Brain microvascular endothelial cell (primary cell): ENCODE results near the gene TNK1.
"Not testable (repeated sequence)": the region's sequence is repeated elsewhere in the genome, so short reads cannot be mapped to it uniquely, and the experiment has no call there.

ENCODE experiments used
- DNase-seq: peaks from one replicate; pipeline ENCODE4 v3.0.0-alpha.2; 2020
- H3K27ac ChIP-seq: fragments of 250-450 bp; sonication (Bioruptor Pico); 2 replicates; pipeline ENCODE4 v1.5.1; 2020; ENCODE audit warnings: mild to moderate bottlenecking, moderate library complexity
- H3K27me3 ChIP-seq: fragments of 250-450 bp; sonication (Bioruptor Pico); replicated peaks from 2 replicates; pipeline ENCODE4 v1.5.1; 2020; ENCODE audit warnings: mild to moderate bottlenecking
- H3K36me3 ChIP-seq: fragments of 250-450 bp; sonication (Bioruptor Pico); replicated peaks from 2 replicates; pipeline ENCODE4 v1.5.1; 2020; ENCODE audit warnings: mild to moderate bottlenecking
- H3K4me3 ChIP-seq: 2 replicates; pipeline ENCODE4 v1.5.1; 2011; ENCODE audit warnings: low read depth, mild to moderate bottlenecking, control low read depth, low read length, moderate library complexity
- in situ Hi-C: cut with HindIII; loops from 2 replicates; pipeline ENCODE4 v1.10.0; 2017; ENCODE audit warnings: low sequenced_read_pairs, low pct_ligation_motif_present
- TF ChIP-seq, protein P1 (sequence below): IDR thresholded peaks from 2 replicates; pipeline ENCODE4 v1.5.1; 2011; ENCODE audit warnings: low read depth, mild to moderate bottlenecking, moderate library complexity, low read length, control low read depth, inconsistent platforms; ENCODE audit errors: missing control alignments

The TNK1 gene

DNA sequence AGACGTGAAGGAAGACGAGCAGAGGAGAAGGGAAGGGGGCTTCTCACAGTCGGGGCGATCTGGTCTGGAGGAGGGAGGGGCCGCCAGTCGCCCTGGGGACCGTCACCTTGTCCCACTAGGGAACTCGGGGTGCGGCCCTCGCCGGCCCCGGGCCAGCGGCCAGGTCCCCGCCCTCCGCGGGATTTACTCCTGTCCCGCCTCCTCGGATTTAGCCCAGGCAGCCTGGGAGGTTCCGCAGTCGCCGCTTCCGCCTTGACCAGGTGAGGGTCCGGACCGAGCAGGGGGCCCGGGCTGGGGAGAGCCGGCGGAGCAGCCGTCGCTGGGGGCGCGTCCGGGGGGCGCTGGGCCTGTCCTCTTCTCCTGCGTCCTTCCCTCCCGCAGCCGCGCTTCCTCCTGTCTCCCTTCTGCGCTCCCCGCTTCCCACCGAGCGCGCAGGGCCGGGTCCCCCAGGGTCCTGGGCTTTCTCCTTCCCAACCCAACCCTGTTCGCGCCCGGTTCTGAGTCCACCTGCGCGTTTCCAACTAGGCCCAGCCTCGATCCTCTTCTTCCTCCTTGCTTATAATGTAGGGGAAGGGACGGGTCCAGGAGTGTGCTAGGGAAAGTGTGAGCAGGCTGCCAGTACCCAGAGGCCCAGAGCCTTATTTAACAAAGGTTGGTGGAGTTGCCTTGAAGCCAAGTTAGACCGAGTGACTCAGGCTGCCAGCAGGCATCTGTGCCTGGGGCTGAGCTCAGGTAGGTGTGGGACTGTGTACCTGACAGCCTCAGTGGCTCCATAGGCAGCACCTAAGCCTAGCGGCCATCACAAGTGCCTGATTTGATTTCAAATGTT is at the start of gene TNK1:
TSS of gene TNK1 (plus strand) at position 235 of the 829 bp plus-strand sequence. CDS start 1,838 bp downstream, outside the sequence.
- in situ Hi-C loops = no loop called here
- Histone ChIP-seq H3K27ac (no peak within 1 kb of the TSS), H3K36me3 (no peaks in the 10 kb centered on the region), H3K27me3 (peaks cover 20% of the 10 kb centered on the region), H3K4me3 (no peak within 1 kb of the TSS)
- DNase-seq = no peak
- TF ChIP-seq, protein P1, sequence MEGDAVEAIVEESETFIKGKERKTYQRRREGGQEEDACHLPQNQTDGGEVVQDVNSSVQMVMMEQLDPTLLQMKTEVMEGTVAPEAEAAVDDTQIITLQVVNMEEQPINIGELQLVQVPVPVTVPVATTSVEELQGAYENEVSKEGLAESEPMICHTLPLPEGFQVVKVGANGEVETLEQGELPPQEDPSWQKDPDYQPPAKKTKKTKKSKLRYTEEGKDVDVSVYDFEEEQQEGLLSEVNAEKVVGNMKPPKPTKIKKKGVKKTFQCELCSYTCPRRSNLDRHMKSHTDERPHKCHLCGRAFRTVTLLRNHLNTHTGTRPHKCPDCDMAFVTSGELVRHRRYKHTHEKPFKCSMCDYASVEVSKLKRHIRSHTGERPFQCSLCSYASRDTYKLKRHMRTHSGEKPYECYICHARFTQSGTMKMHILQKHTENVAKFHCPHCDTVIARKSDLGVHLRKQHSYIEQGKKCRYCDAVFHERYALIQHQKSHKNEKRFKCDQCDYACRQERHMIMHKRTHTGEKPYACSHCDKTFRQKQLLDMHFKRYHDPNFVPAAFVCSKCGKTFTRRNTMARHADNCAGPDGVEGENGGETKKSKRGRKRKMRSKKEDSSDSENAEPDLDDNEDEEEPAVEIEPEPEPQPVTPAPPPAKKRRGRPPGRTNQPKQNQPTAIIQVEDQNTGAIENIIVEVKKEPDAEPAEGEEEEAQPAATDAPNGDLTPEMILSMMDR = no peak

DNA sequence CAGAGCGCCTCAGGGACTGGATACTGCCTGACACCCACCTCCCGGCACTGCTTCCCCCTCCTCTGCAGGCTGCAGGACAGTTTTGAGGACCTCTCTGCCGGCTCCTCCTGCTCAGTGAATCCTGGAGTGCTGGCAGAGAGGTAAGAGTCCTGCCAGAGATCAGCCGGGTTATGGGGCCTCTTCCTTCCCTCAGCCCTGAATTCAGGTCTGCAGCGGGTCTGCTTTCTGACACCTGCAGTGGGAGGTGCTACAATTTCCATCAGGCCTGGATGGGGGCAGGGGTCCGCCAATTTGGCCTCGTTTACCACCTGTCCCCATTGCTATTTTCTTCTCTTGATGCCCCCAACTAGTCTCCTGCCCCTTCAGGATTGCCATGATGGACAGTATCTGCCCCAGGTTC is 48.8 kb upstream of the TNK1 start:
- TF ChIP-seq, protein P1 = no peak
- no peak overlapping the region for H3K4me3 ChIP-seq
- H3K27me3 ChIP-seq = no peaks in the 10 kb centered on the region
- in situ Hi-C loops = no loop called here
- DNase-seq = no peak
- H3K36me3 ChIP-seq = no peaks in the 10 kb centered on the region
- H3K27ac ChIP-seq = no peak overlapping the region

DNA sequence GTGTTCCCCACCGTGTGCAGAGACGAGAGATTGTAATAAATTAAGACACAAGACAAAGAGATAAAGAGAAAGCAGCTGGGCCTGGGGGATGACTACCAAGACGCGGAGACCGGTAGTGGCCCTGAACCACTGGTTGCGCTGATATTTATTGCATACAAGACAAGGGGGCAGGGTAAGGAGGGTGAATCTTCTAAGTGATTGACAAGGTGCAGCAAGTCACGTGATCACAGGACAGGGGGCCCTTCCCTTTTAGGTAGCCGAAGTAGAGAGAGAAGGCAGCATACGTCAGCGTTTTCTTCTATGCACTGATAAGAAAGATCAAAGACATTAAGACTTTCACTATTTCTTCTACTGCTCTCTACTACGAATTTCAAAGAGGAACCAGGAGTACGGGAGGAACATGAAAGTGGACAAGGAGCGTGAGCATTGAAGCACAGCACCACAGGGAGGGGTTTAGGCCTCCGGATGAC is 48.3 kb upstream of the TNK1 start:
- in situ Hi-C loops, H3K27me3 ChIP-seq, H3K4me3 ChIP-seq, H3K36me3 ChIP-seq, DNase-seq, H3K27ac ChIP-seq: not testable (repeated sequence)

DNA sequence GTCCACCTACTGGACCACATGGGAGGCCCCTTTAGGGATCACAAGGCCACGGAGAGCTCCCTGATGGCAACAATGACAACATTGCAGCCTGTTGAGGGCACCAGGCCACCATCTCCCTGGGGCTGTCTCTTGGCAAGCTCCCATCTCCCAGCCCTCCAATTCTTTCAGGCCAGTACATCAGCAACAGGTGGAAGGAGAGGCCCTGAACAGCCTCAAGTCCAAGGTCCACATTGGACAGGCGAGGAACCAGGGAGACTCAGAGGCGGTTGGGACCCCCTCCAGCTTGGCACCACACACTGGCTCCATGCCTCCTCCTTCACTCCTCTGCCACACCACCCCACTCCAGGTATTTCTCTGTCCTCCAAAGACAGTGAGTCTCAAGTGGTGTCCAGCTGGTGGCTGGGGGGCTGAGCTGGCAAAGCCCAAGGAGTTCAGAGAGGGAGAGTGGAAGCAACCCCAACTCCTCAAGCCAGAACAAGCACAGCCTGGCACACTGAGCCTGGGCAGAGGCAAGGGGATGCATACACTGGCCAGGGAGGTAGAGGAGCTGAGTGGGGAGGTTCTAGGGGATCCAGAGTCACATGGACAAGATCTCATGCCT is 45.9 kb upstream of the TNK1 start:
- Histone ChIP-seq H3K27ac (no peak overlapping the region), H3K36me3 (no peaks in the 10 kb centered on the region), H3K27me3 (no peaks in the 10 kb centered on the region), H3K4me3 (no peak overlapping the region)
- no peak for DNase-seq
- in situ Hi-C loops = no loop called here
- TF ChIP-seq, protein P1 = no peak

DNA sequence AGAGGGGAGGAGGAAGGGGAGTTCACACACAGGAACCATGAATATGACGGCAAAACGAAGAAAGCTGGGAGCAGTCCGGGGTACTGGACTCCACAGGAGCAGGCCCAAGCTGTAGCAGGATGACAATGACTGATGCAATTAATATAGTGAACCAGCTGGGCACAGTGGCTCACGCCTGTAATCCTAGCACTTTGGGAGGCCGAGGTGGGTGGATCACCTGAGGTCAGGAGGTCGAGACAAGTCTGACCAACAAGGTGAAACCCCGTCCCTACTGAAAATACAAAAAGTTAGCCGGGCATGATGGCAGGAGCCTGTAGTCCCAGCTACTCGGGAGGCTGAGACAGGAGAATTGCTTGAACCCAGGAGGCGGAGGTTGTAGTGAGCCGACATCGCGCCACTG is 45.1 kb upstream of the TNK1 start:
- in situ Hi-C loops, H3K27ac ChIP-seq, H3K4me3 ChIP-seq, DNase-seq, H3K36me3 ChIP-seq, H3K27me3 ChIP-seq: not testable (repeated sequence)

DNA sequence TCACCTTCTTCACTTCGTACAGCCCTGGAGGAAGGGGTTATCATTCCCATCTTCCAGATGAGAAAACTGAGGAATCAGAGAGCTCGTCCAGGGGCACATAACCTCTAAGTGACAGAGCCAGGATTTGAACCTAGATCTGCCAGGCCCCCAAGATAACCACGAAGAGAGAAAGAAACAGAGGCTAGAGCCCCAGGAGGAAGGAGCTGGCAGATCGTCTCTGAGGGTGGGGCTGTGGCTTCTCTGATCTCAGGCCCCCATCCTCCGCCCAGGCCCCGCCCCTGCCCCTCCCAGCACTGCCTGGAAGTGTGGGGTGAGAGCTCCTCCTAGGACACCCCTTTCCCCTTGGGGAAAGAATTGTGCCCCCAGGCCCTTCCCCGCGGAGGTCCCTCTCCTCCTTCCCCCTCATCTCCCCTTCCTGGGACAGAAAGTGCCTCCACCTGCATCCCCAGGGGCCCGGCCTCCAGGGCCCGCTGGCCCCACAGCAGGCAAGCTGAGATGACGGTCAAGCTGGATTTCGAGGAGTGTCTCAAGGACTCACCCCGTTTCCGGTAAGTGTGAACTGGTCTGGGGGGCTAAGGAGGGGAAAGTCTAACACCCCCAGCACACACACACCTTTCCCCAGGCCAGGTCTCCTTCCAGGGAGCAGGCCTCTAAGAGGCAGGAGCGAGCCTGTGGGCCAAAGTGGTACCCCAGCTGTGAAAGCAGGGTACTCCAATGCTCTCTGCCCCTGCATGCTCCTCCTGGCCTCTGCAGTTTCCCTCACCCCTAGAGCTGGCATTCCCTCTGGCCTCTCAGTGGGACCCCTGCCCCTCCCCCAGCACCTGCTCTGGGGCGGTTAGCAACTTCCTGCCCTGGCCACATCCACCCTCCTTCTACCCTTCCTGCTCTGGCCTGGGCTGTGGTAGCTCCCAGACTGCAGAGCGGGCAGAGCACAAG is 44.4 kb upstream of the TNK1 start, which contains the start of gene ACAP1:
TSS of gene ACAP1 (plus strand) at position 290 of the 936 bp plus-strand sequence. CDS start at position 496, 206 bp downstream.
- no peak for DNase-seq
- Histone ChIP-seq H3K27ac (no peak within 1 kb of the TSS), H3K36me3 (no peaks in the 10 kb centered on the region), H3K27me3 (no peaks in the 10 kb centered on the region), H3K4me3 (no peak within 1 kb of the TSS)
- TF ChIP-seq, protein P1 = no peak
- in situ Hi-C loops = no loop called here

DNA sequence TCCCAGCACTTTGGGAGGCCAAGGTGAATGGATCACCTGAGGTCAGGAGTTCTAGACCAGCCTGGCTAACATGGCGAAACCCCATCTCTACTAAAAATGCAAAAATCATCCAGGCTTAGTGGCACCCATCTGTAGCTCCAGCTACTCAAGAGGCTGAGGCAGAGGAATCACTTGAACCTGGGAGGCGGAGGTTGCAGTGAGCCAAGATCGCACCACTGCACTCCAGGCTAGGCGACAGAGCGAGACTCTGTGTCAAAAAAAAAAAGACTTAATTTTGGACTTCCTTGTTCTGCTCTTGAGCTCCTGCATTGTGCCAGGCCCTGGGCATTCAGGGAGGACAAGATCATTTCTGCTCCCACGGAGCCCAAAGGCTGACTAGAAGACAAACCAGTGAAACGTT is 43.3 kb upstream of the TNK1 start:
- H3K36me3 ChIP-seq, H3K4me3 ChIP-seq, DNase-seq, H3K27ac ChIP-seq, in situ Hi-C loops, H3K27me3 ChIP-seq: not testable (repeated sequence)
